Measurements from ENCODE around the gene CSPG4. TPM values are rescaled to one million over a fixed set of nuclear protein-coding genes. Genes with fewer than 3 reads are reported as not detected.

Gene CSPG4
- total and polyA plus RNA-seq, 9 of the 15 experiments (the other 6 are each of a cell fraction or from before 2014, with no cell fraction given), result under 0.01 to 0.07 (median 0.04) TPM; not detected in 5

GRCh38 chr15:75625542-75626347, 86.9 kb downstream of the CSPG4 start, which contains the start of gene SNUPN (continued):
- no peak for TF ChIP-seq MEF2A (IDR thresholded peaks at IDR 0.05; ENCODE audit: control insufficient read depth, low read depth, low read length)
- peak; percentile 92 for TF ChIP-seq CCNT2 (IDR thresholded peaks at IDR 0.05; ENCODE audit: borderline replicate concordance, extremely low read depth, insufficient read length, low read depth, low read length)
- TF ChIP-seq PHB (CRISPR knock-in tag; IDR thresholded peaks at IDR 0.05), result no peak
- TF ChIP-seq HES1 (IDR thresholded peaks at IDR 0.05; ENCODE audit: low read depth), result 0 out of 2 replicates have a peak, but pooled peaks have one; percentile 11
- peak; percentile 62 for TF ChIP-seq C11orf30 (IDR thresholded peaks at IDR 0.05; ENCODE audit: low read depth)
- TF ChIP-seq RCOR1 (IDR thresholded peaks at IDR 0.05; ENCODE audit: borderline replicate concordance in 1 of 2, low read depth in 2 of 2, low read length in 2 of 2), result peak in 1 of 2 experiments; percentile 44; a peak in 1 of 4 replicates
- TF ChIP-seq HMGN3 (IDR thresholded peaks at IDR 0.05; ENCODE audit: borderline replicate concordance, extremely low read depth, insufficient read length, low read depth, low read length), result peak; percentile 94
- TF ChIP-seq ILF3 (IDR thresholded peaks at IDR 0.05; ENCODE audit: borderline replicate concordance), result no peak
- TF ChIP-seq RBFOX2 (IDR thresholded peaks at IDR 0.05; ENCODE audit: low read depth, low read length), result peak; percentile 87
- peak; percentile 91 for TF ChIP-seq BHLHE40 (IDR thresholded peaks at IDR 0.05; ENCODE audit: low read length)
- 0 out of 2 replicates have a peak, but pooled peaks have one; percentile 18 for TF ChIP-seq RBM14 (IDR thresholded peaks at IDR 0.05; ENCODE audit: borderline replicate concordance, insufficient read depth, low read depth, low read length)
- peak; percentile 19 for TF ChIP-seq NFYB (IDR thresholded peaks at IDR 0.05; ENCODE audit: extremely low read depth, insufficient read length)
- peak; percentile 97 for TF ChIP-seq MAX (CRISPR knock-in tag; IDR thresholded peaks at IDR 0.05)
- no peak for TF ChIP-seq TGIF2 (CRISPR knock-in tag; IDR thresholded peaks at IDR 0.05)
- TF ChIP-seq ATF7 (IDR thresholded peaks at IDR 0.05), result peak; percentile 75
- TF ChIP-seq ZNF316 (IDR thresholded peaks at IDR 0.05), result no peak
- TF ChIP-seq FOSL1 (tag; conservative IDR thresholded peaks at IDR 0.05), result no peak; the same call in 1 of the 2 replicates
- peak; percentile 97 for TF ChIP-seq TFAP4 (CRISPR knock-in tag; IDR thresholded peaks at IDR 0.05; ENCODE audit: borderline replicate concordance)
- TF ChIP-seq TCF15 (CRISPR knock-in tag; IDR thresholded peaks at IDR 0.05), result 0 out of 2 replicates have a peak, but pooled peaks have one; percentile 34
- TF ChIP-seq HDAC1 (IDR thresholded peaks at IDR 0.05), result peak in 1 of 2 experiments; percentile 43; a peak in 2 of 4 replicates
- TF ChIP-seq TAF7 (tag; IDR thresholded peaks at IDR 0.05), result peak; percentile 28; the same call in 1 of the 2 replicates
- 0 out of 2 replicates have a peak, but pooled peaks have one; percentile 54 for TF ChIP-seq ETS1 (conservative IDR thresholded peaks at IDR 0.05; ENCODE audit: control insufficient read depth, low read depth, low read length)
